ENCODE results near the gene ZNF778.

ZNF778 gene

GRCh38 chr16:89222931-89223330, 5.4 kb downstream of the ZNF778 start:
- TF ChIP-seq POLR2AphosphoS5 (IDR thresholded peaks at IDR 0.05; ENCODE audit: low read depth) = no peak
- TF ChIP-seq, protein P1, sequence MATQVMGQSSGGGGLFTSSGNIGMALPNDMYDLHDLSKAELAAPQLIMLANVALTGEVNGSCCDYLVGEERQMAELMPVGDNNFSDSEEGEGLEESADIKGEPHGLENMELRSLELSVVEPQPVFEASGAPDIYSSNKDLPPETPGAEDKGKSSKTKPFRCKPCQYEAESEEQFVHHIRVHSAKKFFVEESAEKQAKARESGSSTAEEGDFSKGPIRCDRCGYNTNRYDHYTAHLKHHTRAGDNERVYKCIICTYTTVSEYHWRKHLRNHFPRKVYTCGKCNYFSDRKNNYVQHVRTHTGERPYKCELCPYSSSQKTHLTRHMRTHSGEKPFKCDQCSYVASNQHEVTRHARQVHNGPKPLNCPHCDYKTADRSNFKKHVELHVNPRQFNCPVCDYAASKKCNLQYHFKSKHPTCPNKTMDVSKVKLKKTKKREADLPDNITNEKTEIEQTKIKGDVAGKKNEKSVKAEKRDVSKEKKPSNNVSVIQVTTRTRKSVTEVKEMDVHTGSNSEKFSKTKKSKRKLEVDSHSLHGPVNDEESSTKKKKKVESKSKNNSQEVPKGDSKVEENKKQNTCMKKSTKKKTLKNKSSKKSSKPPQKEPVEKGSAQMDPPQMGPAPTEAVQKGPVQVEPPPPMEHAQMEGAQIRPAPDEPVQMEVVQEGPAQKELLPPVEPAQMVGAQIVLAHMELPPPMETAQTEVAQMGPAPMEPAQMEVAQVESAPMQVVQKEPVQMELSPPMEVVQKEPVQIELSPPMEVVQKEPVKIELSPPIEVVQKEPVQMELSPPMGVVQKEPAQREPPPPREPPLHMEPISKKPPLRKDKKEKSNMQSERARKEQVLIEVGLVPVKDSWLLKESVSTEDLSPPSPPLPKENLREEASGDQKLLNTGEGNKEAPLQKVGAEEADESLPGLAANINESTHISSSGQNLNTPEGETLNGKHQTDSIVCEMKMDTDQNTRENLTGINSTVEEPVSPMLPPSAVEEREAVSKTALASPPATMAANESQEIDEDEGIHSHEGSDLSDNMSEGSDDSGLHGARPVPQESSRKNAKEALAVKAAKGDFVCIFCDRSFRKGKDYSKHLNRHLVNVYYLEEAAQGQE (IDR thresholded peaks at IDR 0.05; ENCODE audit: insufficient replicate concordance, low read depth) = no peak
- TF ChIP-seq SPI1 (IDR thresholded peaks at IDR 0.05; ENCODE audit: borderline replicate concordance, low read depth) = no peak
- TF ChIP-seq, protein P2, sequence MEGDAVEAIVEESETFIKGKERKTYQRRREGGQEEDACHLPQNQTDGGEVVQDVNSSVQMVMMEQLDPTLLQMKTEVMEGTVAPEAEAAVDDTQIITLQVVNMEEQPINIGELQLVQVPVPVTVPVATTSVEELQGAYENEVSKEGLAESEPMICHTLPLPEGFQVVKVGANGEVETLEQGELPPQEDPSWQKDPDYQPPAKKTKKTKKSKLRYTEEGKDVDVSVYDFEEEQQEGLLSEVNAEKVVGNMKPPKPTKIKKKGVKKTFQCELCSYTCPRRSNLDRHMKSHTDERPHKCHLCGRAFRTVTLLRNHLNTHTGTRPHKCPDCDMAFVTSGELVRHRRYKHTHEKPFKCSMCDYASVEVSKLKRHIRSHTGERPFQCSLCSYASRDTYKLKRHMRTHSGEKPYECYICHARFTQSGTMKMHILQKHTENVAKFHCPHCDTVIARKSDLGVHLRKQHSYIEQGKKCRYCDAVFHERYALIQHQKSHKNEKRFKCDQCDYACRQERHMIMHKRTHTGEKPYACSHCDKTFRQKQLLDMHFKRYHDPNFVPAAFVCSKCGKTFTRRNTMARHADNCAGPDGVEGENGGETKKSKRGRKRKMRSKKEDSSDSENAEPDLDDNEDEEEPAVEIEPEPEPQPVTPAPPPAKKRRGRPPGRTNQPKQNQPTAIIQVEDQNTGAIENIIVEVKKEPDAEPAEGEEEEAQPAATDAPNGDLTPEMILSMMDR (IDR thresholded peaks at IDR 0.05; ENCODE audit: insufficient read depth, low read length) = no peak
- no peak for TF ChIP-seq GABPA (IDR thresholded peaks at IDR 0.05; ENCODE audit: low read depth)
- Histone ChIP-seq H3K27ac (replicated peaks) (no peak overlapping the region), H3K4me3 (replicated peaks; ENCODE audit: insufficient read depth, low read length) (no peak overlapping the region)

GRCh38 chr16:89224665-89225064, 7.2 kb downstream of the ZNF778 start:
- Histone ChIP-seq H3K27me3 (ENCODE audit: insufficient read depth, poor library complexity, severe bottlenecking) (no peaks in the 10 kb centered on the region), H3K4me3 (replicated peaks; ENCODE audit: insufficient read depth, low read length) (no peak overlapping the region), H3K27ac (replicated peaks) (no peak overlapping the region)
- no peak for DNase-seq (ENCODE audit: low read depth in 1 of 2, low spot score in 1 of 2)
- TF ChIP-seq, protein P2 (IDR thresholded peaks at IDR 0.05; ENCODE audit: insufficient read depth, low read length) = no peak
- no peak for TF ChIP-seq SPI1 (IDR thresholded peaks at IDR 0.05; ENCODE audit: borderline replicate concordance, low read depth)
- TF ChIP-seq GABPA (IDR thresholded peaks at IDR 0.05; ENCODE audit: low read depth) = no peak
- TF ChIP-seq, protein P1 (IDR thresholded peaks at IDR 0.05; ENCODE audit: insufficient replicate concordance, low read depth) = no peak
- no peak for TF ChIP-seq POLR2AphosphoS5 (IDR thresholded peaks at IDR 0.05; ENCODE audit: low read depth)

More at GRCh38 chr16:89222931-89223330, 5.4 kb downstream of the ZNF778 start:
- no peaks in the 10 kb centered on the region for H3K27me3 ChIP-seq (ENCODE audit: insufficient read depth, poor library complexity, severe bottlenecking)
- no peak for DNase-seq (ENCODE audit: low read depth in 1 of 2, low spot score in 1 of 2)

- Histone ChIP-seq H3K27me3 (ENCODE audit: insufficient read depth, poor library complexity, severe bottlenecking) (no peaks in the 10 kb centered on the region), H3K4me3 (replicated peaks; ENCODE audit: insufficient read depth, low read length) (no peak overlapping the region), H3K27ac (replicated peaks) (no peak overlapping the region)
- TF ChIP-seq POLR2AphosphoS5 (IDR thresholded peaks at IDR 0.05; ENCODE audit: low read depth) (no peak), SPI1 (IDR thresholded peaks at IDR 0.05; ENCODE audit: borderline replicate concordance, low read depth) (no peak)
- no peak for DNase-seq (ENCODE audit: low read depth in 1 of 2, low spot score in 1 of 2)
Observed at GRCh38 chr16:89230255-89230654, 12.8 kb downstream of the ZNF778 start.

GRCh38 chr16:89232107-89232506, 14.6 kb downstream of the ZNF778 start:
- no peak for DNase-seq (ENCODE audit: low read depth in 1 of 2, low spot score in 1 of 2)
- H3K4me3 ChIP-seq (replicated peaks; ENCODE audit: insufficient read depth, low read length) = no peak overlapping the region
- H3K27ac ChIP-seq (replicated peaks) = no peak overlapping the region
- TF ChIP-seq POLR2AphosphoS5 (IDR thresholded peaks at IDR 0.05; ENCODE audit: low read depth) (no peak), SPI1 (IDR thresholded peaks at IDR 0.05; ENCODE audit: borderline replicate concordance, low read depth) (no peak), GABPA (IDR thresholded peaks at IDR 0.05; ENCODE audit: low read depth) (no peak)
- TF ChIP-seq, protein P1 (IDR thresholded peaks at IDR 0.05; ENCODE audit: insufficient replicate concordance, low read depth) = no peak
- TF ChIP-seq, protein P2 (IDR thresholded peaks at IDR 0.05; ENCODE audit: insufficient read depth, low read length) = no peak
- H3K27me3 ChIP-seq (ENCODE audit: insufficient read depth, poor library complexity, severe bottlenecking) = no peaks in the 10 kb centered on the region

All from HL-60 (cell line).